H1 (cell line): ENCODE data around the gene CTTNBP2NL.

Experiments
- CHD2 ChIP-seq: IDR thresholded peaks from 2 replicates; pipeline ENCODE4 v1.6.1; 2012; ENCODE audit warnings: low read length, improper control_type of control experiment
- CTCF ChIP-seq, 3 experiments: IDR thresholded peaks; 1 replicate in 2 of 3; 2 replicates in 1 of 3; pipeline versions ENCODE4 v1.5.1 to v1.6.1; 2011; ENCODE audit warnings: low read length in 3 of 3, mild to moderate bottlenecking in 3 of 3, inconsistent platforms in 2 of 3, low read depth in 1 of 3, moderate library complexity in 1 of 3; ENCODE audit not compliant: insufficient read depth in 1 of 3; ENCODE audit errors: control extremely low read depth in 1 of 3
- EZH2 ChIP-seq: fragments of 200-600 bp; sonication (generic); IDR thresholded peaks from 2 replicates; pipeline ENCODE4 v1.7.1; 2012; ENCODE audit warnings: low read depth, mild to moderate bottlenecking, moderate library complexity, low read length, inconsistent platforms; ENCODE audit not compliant: severe bottlenecking
- HDAC2 ChIP-seq, 2 experiments: fragments of 300-600 bp in 1 of 2; sonication (generic) in 1 of 2; IDR thresholded peaks; 2 replicates each; pipeline ENCODE4 v1.6.1; 2011 to 2012; ENCODE audit warnings: low read depth in 2 of 2, low read length in 2 of 2, mild to moderate bottlenecking in 2 of 2, moderate library complexity in 2 of 2, borderline replicate concordance in 1 of 2, inconsistent platforms in 1 of 2
- KDM1A ChIP-seq: fragments of 200-600, 300-600 bp; sonication (generic); IDR thresholded peaks from 2 replicates; pipeline ENCODE4 v1.7.1; 2016; ENCODE audit warnings: mild to moderate bottlenecking, low read length, borderline replicate concordance
- POLR2AphosphoS5 ChIP-seq: IDR thresholded peaks from 2 replicates; pipeline ENCODE4 v1.6.1; 2011; ENCODE audit warnings: low read depth, low read length
- SRF ChIP-seq: IDR thresholded peaks from 2 replicates; pipeline ENCODE4 v1.6.1; 2011; ENCODE audit warnings: mild to moderate bottlenecking, low read depth, low read length, moderate library complexity
- TCF12 ChIP-seq: IDR thresholded peaks from 2 replicates; pipeline ENCODE4 v1.6.1; 2011; ENCODE audit warnings: low read depth, mild to moderate bottlenecking, low read length
- USF2 ChIP-seq: IDR thresholded peaks from 2 replicates; pipeline ENCODE4 v1.6.1; 2011; ENCODE audit warnings: low read length, improper control_type of control experiment

GRCh38 chr1:112492076-112492475 is 96.1 kb downstream of the CTTNBP2NL start:
- no peak for TF ChIP-seq CHD2
- no peak for TF ChIP-seq CTCF (IDR thresholded peaks at IDR 0.05; ENCODE audit: control extremely low read depth in 1 of 3, insufficient read depth in 1 of 3, low read depth in 1 of 3, low read length in 3 of 3)
- TF ChIP-seq EZH2, result no peak
- TF ChIP-seq SRF, result no peak
- no peak for TF ChIP-seq POLR2AphosphoS5
- TF ChIP-seq HDAC2 (IDR thresholded peaks at IDR 0.05; ENCODE audit: borderline replicate concordance in 1 of 2, low read depth in 2 of 2, low read length in 2 of 2), result no peak
- no peak for TF ChIP-seq TCF12
- no peak for TF ChIP-seq USF2
- TF ChIP-seq KDM1A, result no peak
